Activated B cell treated with CpG ODN at 0.5 μM for 24 hours (primary cell): Measurements from ENCODE around the gene PALM3. TPM values are rescaled to one million over a fixed set of nuclear protein-coding genes. Genes with fewer than 3 reads are reported as not detected.
A peak's percentile ranks its signal among the peaks of the same experiment; 100 is the strongest.

ENCODE experiments used
- ATAC-seq: fragments of 200-7000 bp; cut with Tn5 transposase; one replicate; pipeline ENCODE4 v1.10.0; 2021; ENCODE audit warnings: low read depth, mild to moderate bottlenecking, moderate library complexity
- CTCF ChIA-PET: fragments of 350-600 bp; sonication (Branson Sonifier 250); formaldehyde crosslinking; loops from one replicate; lab custom pipeline; 2021; ENCODE audit warnings: antibody characterized with exemption; lab: Charles Lee
- POLR2A ChIA-PET: fragments of 350-600 bp; sonication (Branson Sonifier 250); formaldehyde crosslinking; loops from one replicate; lab custom pipeline; 2021; ENCODE audit warnings: antibody characterized with exemption; lab: Charles Lee
- DNase-seq: peaks from one replicate; pipeline ENCODE4 v3.0.0; 2022
- H3K27ac Mint-ChIP-seq: one replicate; pipeline ENCODE4 v1.8.0; 2020; ENCODE audit warnings: mixed read lengths
- H3K27me3 Mint-ChIP-seq: one replicate; pipeline ENCODE4 v1.8.0; 2021; ENCODE audit warnings: mixed read lengths
- H3K36me3 Mint-ChIP-seq: one replicate; pipeline ENCODE4 v1.8.0; 2021; ENCODE audit warnings: low read depth, mixed read lengths
- H3K4me1 Mint-ChIP-seq: one replicate; pipeline ENCODE4 v1.8.0; 2021; ENCODE audit warnings: mixed read lengths
- H3K4me3 Mint-ChIP-seq: one replicate; pipeline ENCODE4 v1.8.0; 2020; ENCODE audit warnings: mild to moderate bottlenecking, mixed read lengths
- H3K9me3 Mint-ChIP-seq: one replicate; pipeline ENCODE4 v1.8.0; 2020; ENCODE audit warnings: mixed read lengths
- CTCF ChIP-seq: fragments of 200-600 bp; IDR thresholded peaks from one replicate; pipeline ENCODE4 v1.8.0; 2022; ENCODE audit warnings: antibody characterized with exemption, mild to moderate bottlenecking
- intact Hi-C: fragments of 100-400 bp; cut with micrococcal nuclease; formaldehyde crosslinking; loops from one replicate; pipeline ENCODE4 v1.15.1; 2024
- total RNA-seq: library from RNA; stranded (reverse); gene quantifications from 2 replicates; pipeline ENCODE4 v1.2.3, GENCODE V29; 2022

PALM3 gene
- total RNA-seq, 1 donor from 2014 or later = not detected

- intact Hi-C loops = loop anchor here (10.0 kb wide), 1 partner anchor 396 kb away; the partner anchor contains the start of gene PTGER1
These were observed 16.5 kb upstream of the PALM3 start for GRCh38 chr19:14078411-14078810.

GRCh38 chr19:14073925-14074838 lies 12.3 kb upstream of the PALM3 start:
- DNase-seq = no peak
- Mint-ChIP-seq H3K27ac (peak overlapping the region; percentile 77), H3K4me3 (peak overlapping the region; percentile 86), H3K9me3 (no peaks in the 10 kb centered on the region), H3K27me3 (no peaks in the 10 kb centered on the region), H3K36me3 (no peaks in the 10 kb centered on the region), H3K4me1 (peaks cover 19% of the 10 kb centered on the region)
- ChIA-PET POLR2A (interaction anchor here (0.6 to 3.1 kb wide), 6 partner anchors 7 to 602 kb away, joined by 3 to 11 read pairs (median 6); partner anchors contain the start of genes DCAF15 and IL27RA), CTCF (interaction anchor here (0.6 to 4.8 kb wide), 10 partner anchors 8 to 343 kb away, joined by 3 to 42 read pairs (median 4); partner anchors contain the start of gene ASF1B)
- TF ChIP-seq CTCF = no peak
- ATAC-seq = no peak
- intact Hi-C loops = loop anchor here (1.0 to 10.0 kb wide), 6 partner anchors 17 to 401 kb away; partner anchors contain the start of genes ASF1B and PTGER1

More at GRCh38 chr19:14078411-14078810, 16.5 kb upstream of the PALM3 start:
- Mint-ChIP-seq H3K27ac (no peak overlapping the region), H3K9me3 (no peaks in the 10 kb centered on the region), H3K36me3 (peaks cover 5% of the 10 kb centered on the region), H3K27me3 (no peaks in the 10 kb centered on the region), H3K4me1 (peaks cover 34% of the 10 kb centered on the region), H3K4me3 (peak overlapping the region; percentile 2)
- DNase-seq (no peak), ATAC-seq (no peak)
- POLR2A ChIA-PET = interaction anchor here (0.7 kb wide), 1 partner anchor 297 kb away, joined by 7 read pairs; no protein-coding TSS in a partner anchor
- CTCF ChIA-PET = no interaction called here
- no peak for TF ChIP-seq CTCF

GRCh38 chr19:14073261-14073924 lies 11.5 kb upstream of the PALM3 start:
- H3K9me3 Mint-ChIP-seq = no peaks in the 10 kb centered on the region
- ChIA-PET CTCF (interaction anchor here (0.6 to 4.8 kb wide), 15 partner anchors 9 to 342 kb away, joined by 3 to 42 read pairs (median 4); partner anchors contain the start of genes ASF1B, BRME1 and CC2D1A), POLR2A (interaction anchor here (0.5 to 3.1 kb wide), 7 partner anchors 8 to 602 kb away, joined by 3 to 11 read pairs (median 6); partner anchors contain the start of genes DCAF15 and IL27RA)

GRCh38 chr19:14072535-14073260 lies 10.8 kb upstream of the PALM3 start, which contains the start of gene MISP3:
TSS of gene MISP3 (plus strand) at chr19:14072786. CDS start at chr19:14073310, 524 bp downstream.
- POLR2A ChIA-PET = interaction anchor here (0.5 to 3.1 kb wide), 9 partner anchors 9 to 211 kb away, joined by 3 to 11 read pairs (median 5); partner anchors contain the start of genes DCAF15 and IL27RA
- H3K27ac Mint-ChIP-seq = no peak within 1 kb of the TSS

More at GRCh38 chr19:14073261-14073924, 11.5 kb upstream of the PALM3 start:
- H3K4me3 Mint-ChIP-seq = peak overlapping the region; percentile 86
- H3K27me3 Mint-ChIP-seq = no peaks in the 10 kb centered on the region
- intact Hi-C loops = loop anchor here (1.0 to 10.0 kb wide), 6 partner anchors 18 to 401 kb away; partner anchors contain the start of genes ASF1B and PTGER1
- H3K27ac Mint-ChIP-seq = no peak overlapping the region
- no peaks in the 10 kb centered on the region for H3K36me3 Mint-ChIP-seq
- H3K4me1 Mint-ChIP-seq = peaks cover 19% of the 10 kb centered on the region
- no peak for TF ChIP-seq CTCF
- DNase-seq (peak; percentile 88), ATAC-seq (peak; percentile 66)

More at GRCh38 chr19:14072535-14073260, 10.8 kb upstream of the PALM3 start, which contains the start of gene MISP3:
- peak; percentile 40 for DNase-seq
- intact Hi-C loops = loop anchor here (1.0 to 10.0 kb wide), 7 partner anchors 19 to 402 kb away; partner anchors contain the start of genes ASF1B and PTGER1
- H3K4me3 Mint-ChIP-seq = peak within 1 kb of the TSS; percentile 86
- no peaks in the 10 kb centered on the region for H3K36me3 Mint-ChIP-seq
- H3K9me3 Mint-ChIP-seq = no peaks in the 10 kb centered on the region
- no peak for TF ChIP-seq CTCF
- no peaks in the 10 kb centered on the region for H3K27me3 Mint-ChIP-seq
- peak; percentile 28 for ATAC-seq
- H3K4me1 Mint-ChIP-seq = peaks cover 19% of the 10 kb centered on the region
- CTCF ChIA-PET = interaction anchor here (0.7 to 4.8 kb wide), 12 partner anchors 9 to 276 kb away, joined by 3 to 42 read pairs (median 6); partner anchors contain the start of genes ASF1B, BRME1 and CC2D1A
